LNCAP (cell line): ENCODE results near the gene MRPL40.

Experiments used
- CTCF ChIP-seq: fragments of 450-650 bp; IDR thresholded peaks from 2 replicates; pipeline ENCODE4 v1.5.1; 2017; ENCODE audit warnings: mild to moderate bottlenecking

Gene MRPL40

DNA sequence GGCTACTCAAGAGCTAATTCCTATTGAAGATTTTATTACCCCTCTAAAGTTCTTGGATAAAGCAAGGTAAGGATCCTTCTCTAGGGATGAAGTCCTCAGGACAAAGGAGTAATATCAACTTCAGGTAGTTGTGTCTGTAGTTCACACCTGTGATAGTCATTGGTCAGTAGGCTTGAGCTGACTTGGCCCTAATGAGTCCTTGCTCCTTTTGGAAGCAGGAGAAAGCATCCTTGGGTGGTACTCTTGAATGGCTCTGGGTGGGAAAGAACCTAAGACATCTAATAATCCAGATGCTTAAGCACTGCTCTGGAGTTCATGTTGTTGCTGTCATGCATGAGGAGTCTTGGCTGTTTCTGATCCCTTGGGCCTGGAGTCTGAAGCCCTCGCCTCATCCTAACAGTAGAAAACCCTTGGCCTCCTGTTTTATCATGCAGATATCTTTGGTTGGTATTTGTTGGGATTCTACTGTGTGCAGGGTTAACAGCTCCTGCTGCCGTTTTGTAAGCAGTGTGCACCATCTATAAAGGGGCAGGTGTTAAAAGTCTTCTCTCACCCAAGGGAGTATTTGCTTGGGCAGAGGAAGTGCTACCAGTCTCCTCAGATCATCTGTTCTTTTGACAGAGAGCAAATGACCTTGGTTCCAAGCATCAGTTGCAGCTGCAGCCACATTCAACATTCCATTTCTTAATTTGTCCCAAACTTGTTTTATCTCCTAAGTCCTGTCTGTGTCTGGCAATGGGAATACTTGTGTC lies 2.7 kb downstream of the MRPL40 start:
- TF ChIP-seq CTCF = no peak

GRCh38 chr22:19438298-19438697 lies 6.0 kb downstream of the MRPL40 start:
- no peak for TF ChIP-seq CTCF

DNA sequence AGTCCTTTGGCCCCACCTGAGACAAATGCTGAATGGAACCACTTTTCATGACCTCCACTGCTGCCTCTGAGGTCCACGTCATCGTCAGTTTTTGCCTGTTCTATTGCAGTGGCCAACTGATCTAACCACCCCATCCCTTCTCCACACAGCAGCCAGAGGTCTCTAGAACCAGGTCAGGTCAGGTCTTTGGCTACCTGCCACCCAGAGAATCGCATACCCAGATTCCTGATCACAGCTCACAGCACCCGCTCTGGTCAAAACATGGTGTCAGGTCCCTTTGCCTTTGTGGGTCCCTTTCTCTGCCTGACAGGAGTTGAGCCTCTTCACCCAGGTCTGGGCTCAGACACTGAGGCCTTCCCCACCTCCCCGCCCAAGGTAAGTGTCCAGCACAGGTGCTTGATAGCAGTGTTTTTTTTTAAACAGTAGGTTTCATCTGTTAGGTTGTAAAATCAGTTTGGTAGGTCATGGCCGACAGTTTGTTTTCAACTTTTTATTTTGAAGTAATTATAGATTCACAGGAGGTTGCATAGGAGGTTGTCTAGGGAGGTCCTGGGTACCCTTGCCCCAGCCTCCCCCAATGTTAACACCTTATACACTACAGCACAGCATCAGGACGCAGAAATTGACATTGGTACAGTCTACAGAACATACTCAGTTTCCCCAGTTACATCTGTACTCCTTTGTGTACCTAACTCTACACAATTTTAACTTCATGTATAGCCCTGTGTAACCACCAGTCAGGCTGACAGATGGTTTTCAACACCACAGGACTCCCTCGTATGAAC lies 8.3 kb downstream of the MRPL40 start:
- no peak for TF ChIP-seq CTCF

- TF ChIP-seq CTCF = no peak
Observed at GRCh38 chr22:19442166-19442565, 9.8 kb downstream of the MRPL40 start.

- TF ChIP-seq CTCF = no peak
Observed at GRCh38 chr22:19443544-19444211, 11.3 kb downstream of the MRPL40 start.

DNA sequence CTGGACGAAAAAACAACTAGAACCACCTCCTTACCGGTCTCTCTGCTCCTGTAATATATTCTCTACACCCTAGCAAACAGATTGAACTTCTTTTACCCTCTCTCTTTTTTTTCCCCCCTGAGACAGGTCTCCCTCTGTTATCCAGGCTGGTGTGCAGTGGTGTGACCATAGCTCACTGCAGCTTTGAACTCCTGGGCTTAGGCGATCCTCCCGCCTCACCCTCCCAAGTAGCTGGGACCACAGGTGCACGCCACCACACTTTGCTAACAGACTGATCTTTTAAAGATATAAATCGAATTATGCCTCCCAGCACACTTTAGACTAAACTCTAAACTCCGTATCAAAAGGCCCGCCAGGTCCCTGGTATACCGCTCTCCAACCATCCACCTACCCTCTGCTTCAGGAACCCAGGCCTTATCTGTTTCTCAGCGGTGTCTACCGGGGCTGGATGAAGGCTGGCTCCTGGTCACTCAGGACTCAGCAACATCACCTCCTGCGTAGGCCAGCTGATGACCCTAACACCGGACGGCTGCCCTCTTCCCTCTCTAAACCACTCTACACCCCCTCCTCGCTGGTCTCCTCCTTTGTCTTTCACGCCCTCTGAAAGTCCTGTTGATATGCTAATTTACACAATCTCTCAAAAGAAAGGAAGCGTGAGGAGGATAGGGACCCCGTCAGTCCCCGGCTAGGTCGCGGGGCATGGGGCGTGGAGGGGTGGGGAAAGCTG lies 14.4 kb downstream of the MRPL40 start:
- no peak for TF ChIP-seq CTCF
